HG03045 (cell line): ENCODE data around the gene ZNF414.
"Not testable (repeated sequence)": the region's sequence is repeated elsewhere in the genome, so short reads cannot be mapped to it uniquely, and the experiment has no call there.

Source experiments
- ATAC-seq: cut with Tn5 transposase; IDR thresholded peaks from one replicate; pipeline ENCODE4 v1.9.1; 2021; ENCODE audit warnings: mild to moderate bottlenecking, moderate library complexity; ENCODE audit not compliant: unreplicated experiment

Gene ZNF414

DNA sequence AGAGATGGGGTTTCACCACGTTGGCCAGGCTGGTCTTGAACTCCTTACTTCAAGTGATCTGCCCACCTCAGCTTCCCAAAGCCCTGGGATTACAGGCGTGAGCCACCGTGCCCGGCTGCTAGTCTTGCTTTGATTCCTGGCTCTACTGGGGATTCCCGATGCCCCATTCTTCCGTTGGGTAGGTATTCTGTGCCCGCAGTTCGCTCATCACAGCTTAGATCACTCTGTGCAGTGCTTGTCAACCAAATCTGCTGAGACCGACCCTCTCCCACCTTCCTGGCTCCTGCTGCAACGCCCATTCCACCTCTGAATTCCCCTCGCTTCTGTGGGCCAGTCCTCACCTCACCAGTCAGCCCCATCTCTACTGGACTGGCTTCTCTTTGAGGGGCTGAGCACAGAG is 4.6 kb upstream of the ZNF414 start:
- ATAC-seq = no peak

DNA sequence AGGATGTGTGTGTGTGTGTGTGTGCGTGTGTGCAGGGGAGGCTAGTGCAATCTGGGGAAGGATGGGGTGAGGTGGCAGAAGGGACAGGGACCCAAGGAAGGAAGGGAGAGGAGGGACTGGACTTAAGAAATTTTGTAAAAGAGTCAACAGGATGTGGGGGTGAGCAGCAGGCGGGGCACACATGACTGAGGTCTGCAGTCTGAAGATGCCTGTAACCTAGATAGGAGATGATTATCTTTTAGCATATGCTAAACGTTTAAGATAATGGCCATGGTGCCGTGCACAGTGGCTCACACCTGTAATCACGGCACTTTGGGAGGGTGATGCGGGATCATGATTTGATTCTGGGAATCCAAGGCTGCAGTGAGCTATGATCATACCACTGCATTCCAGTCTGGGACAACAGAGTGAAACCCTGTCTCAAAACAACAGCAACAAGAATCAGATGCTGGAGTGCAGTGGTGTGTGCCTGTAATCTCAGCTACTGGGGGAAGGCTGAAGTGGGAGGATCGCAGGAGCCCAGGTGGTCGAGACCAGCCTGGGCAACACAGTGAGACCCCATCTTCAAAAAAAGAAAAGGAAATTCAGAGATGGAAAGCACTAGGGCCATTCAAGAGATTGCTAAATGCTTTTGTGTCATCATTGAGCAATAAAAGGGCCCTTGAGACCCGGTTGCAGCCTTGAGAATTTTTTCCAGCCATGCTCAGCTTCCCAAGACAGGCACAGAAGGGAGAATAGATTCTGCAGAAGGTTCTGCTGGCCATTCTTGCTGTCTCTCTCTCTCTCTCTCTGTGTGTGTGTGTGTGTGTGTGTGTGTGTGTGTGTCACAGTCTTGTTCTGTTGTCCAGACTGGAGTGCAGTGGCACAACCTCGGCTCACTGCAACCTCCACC is 3.8 kb upstream of the ZNF414 start:
- no peak for ATAC-seq

DNA sequence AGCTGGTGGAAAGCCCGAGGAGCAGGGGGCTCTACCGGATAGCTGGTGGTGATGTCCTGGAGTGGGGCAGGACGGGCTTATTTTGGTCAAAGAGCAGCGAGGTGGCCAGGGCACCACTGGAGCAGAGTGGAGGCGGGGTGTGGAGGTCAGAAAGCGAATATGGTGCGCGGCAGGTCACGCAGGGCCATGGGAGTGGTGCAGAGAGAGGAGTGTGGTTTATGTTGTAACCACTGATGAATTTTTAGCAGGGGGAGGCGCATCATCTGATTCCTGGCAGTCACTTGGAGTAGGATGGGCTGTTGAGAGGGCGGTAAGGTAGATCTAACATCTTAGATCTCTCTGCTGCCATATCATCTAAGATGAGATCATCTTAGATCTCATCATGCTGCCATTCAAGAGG is 1.4 kb upstream of the ZNF414 start:
- ATAC-seq = no peak

DNA sequence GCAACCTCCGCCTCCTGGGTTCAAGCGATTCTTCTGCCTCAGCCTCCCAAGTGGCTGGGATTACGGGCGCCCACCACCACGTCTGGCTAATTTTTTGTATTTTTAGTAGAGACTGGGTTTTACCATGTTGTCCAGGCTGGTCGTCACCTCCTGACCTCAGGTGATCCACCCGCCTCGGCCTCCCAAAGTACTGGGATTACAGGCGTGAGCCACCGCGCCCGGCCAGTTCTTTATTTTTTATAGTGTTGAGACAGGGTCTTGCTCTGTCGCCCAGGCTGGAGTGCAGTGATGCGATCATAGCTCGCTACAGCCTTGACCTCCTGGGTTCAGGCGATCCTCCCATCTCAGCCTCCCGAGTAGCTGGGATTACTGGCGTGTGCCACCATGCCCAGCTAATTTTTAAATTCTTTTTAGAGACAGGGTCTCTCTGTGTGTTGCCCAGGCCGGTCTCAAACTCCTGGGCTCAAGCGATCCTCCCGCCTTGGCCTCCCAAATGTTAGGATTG is 590 bp upstream of the ZNF414 start:
- ATAC-seq = not testable (repeated sequence)

GRCh38 chr19:8513036-8513686 is 806 bp downstream of the ZNF414 start:
- no peak for ATAC-seq

DNA sequence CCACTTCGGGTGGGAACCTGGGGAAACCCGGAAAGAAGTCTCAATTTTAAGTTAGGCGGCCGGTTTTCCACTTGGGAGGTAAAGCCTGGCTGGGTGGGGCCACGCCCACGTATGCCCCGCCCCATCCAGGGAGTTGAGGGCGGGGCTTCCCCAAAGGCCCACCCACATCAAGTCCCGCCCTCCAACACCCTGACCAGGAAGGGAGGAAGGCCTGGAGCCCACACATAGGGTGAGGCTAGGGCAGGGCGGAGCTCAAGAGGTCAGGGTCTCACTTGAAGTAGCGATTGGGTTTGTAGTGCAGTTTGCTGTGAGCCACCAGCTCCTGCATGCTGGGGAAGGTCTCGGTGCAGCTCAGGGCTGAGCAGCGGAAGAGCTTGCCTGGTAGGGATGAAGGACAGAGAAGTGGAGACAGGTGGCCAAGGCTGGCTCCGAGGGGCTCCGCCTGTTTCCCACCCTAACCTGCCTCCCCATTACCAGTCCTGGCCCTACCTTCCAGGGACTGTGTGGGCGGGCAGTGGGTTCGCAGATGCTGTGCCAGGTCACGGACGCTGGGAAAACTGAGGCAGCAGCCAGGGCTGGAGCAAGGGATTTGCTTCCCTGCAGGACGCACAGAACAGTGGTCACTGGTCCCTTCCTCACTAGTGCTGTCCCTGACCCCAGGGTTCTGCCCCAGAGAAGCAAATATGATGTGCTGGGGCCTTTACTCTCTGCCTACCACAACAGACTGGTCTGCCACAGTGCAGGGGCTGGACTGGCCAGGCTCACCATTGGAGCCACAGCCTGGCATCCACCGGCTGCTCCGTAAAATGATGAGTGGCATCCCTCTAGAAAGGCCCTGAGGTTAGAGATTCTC is 1.6 kb downstream of the ZNF414 start:
- ATAC-seq = no peak

DNA sequence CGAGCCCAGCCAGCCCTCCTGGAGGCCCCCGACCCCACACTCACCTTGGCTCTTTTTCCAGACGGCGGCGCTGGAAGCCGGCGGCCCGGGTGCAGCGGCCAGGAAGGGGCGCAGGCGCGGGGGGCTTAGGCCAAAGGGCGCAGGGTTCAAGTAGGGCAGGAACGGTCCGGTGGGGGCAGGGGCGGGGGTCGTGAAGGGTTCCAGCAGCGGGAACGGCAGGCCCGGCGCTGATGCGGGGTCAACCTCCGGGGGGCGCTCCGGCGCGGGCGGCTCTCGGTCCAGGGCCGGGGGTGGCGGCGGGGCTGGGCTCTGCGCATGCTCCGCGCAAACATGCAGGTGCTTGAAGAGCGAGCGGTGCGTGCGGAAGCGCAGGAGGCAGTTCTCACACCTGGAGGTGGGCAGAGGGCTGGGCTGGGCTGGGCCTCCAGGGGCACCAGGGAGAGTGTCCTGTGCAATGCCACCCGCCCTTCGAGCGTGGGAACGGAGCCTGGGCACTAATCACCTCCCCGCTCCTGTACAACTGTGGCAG is 2.3 kb downstream of the ZNF414 start:
- no peak for ATAC-seq

DNA sequence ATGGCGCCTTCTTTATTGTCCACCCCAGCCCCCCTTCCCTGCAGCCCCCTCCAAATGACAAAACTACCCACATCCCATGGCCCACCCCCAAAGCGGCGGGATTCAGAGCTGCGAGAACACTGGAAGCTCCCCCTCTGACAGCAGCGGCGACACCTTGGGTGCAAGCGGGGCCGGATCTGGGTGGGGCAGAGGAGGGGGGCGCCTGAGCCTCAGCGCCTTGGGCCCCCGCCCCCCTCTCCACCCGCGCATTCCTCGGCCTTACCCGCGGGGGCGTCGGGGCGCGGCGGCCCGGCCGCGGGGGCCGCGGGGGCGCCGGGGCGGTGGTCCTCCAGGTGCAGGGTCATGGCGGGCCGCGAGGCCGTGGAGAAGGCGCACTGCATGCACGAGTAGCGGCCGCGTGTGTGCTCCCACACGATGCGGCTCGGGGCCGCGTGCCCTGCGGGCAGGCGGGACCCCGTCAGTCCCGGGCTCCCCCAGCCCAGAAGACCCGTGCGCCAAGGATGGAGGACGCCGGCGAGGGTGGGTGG is 3.3 kb downstream of the ZNF414 start:
- no peak for ATAC-seq

- no peak for ATAC-seq
Observed at GRCh38 chr19:8506402-8506957, 7.5 kb downstream of the ZNF414 start.

GRCh38 chr19:8505680-8506401 is 8.1 kb downstream of the ZNF414 start:
- ATAC-seq = no peak

GRCh38 chr19:8504919-8505318 is 9.0 kb downstream of the ZNF414 start:
- ATAC-seq = no peak

GRCh38 chr19:8504171-8504570 is 9.8 kb downstream of the ZNF414 start:
- ATAC-seq = no peak

DNA sequence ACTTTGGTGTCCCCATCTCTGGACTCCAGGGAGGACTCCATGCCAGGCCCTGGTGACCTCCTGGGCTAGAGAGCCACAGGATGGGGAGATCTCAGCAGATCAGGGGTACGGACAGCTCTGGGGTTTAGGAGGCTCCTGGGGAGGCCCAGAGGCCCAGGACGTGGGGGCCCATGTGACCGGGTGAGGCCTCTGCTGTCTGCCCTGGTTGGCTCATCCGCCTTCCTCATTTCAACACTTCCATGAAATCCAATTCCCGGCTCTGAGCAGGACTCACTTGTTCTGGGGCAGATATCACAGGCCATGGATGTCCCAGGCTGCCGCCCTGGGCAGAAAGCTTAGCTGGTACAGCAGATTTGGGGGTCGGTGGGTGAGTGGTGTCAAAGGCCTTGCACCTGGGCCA is 10.5 kb downstream of the ZNF414 start:
- no peak for ATAC-seq

DNA sequence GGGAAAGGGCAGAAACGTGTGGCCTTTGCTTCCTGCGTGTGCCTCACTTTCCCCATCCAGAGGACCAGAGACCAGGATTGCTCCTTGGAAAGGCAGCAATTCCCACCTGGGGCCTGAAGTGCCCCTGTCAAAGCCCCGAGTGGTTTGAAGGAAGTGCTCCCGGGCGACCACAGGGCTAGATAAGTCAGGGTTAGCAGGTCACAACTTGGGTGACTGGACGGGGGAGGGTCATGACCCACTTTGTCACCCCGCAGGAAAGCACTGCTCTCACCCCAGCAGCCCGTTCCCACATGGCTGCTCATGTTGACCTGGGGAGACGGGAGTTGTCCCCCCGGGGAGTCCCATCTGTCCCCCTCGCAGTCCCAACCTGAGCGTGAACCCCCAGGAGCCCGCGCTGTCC is 12.0 kb downstream of the ZNF414 start:
- no peak for ATAC-seq

GRCh38 chr19:8501516-8501915 is 12.5 kb downstream of the ZNF414 start:
- no peak for ATAC-seq

DNA sequence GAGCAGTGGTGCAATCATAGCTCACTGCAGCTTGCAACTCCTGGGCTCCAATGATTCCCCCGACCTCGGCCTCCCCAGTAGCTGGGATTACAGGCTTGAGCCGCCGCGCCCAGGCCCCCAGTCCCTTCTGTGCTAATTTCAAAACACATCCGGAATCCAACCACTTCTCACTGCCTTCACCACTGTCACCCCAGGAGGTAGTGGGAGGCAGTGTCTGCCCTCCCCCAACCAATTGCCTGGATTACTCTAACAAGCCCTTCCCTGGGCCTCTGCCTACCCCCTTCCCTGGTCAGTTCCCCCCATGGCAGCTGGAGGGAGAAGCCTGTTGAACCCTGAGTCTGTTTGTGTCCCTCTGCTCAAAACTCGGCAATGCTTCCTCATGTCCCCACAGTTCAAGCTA is 13.8 kb downstream of the ZNF414 start:
- ATAC-seq = no peak

DNA sequence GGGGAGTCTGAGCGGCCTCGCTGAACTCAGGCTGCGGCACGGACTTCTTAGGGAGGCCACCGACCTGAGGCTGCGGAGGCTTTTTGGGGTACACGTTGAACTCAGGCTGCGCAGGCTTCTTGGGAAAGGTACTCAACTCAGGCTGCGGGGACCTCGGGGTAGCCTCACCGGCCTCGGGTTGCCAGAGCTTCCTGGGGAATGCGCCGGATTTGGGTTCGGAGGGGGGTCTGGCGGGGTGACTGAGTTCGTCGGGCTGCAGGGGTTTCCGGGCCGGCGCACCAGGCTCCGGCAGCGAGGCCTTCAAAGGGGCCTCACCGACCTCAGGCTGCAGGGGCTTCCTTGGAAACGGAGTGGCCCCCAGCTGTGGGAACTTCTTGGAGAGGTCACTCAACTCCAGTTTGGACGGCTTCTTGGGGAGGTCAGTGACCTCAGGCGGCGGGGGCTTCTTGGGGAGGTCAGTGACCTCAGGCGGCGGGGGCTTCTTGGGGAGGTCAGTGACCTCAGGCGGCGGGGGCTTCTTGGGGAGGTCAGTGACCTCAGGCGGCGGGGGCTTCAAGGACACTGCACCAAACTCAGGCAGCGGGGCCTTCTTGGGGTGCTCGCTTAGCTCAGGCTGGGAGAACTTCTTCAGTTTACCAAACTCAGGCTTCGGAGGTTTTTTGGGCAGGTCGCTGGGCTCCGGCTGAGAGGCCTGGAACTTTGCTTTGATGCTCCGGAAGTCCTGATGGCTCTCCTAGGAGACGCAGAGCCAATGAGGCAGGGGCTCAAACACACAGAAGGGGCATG is 14.7 kb downstream of the ZNF414 start:
- no peak for ATAC-seq

GRCh38 chr19:8498295-8498694 is 15.7 kb downstream of the ZNF414 start:
- ATAC-seq = no peak

DNA sequence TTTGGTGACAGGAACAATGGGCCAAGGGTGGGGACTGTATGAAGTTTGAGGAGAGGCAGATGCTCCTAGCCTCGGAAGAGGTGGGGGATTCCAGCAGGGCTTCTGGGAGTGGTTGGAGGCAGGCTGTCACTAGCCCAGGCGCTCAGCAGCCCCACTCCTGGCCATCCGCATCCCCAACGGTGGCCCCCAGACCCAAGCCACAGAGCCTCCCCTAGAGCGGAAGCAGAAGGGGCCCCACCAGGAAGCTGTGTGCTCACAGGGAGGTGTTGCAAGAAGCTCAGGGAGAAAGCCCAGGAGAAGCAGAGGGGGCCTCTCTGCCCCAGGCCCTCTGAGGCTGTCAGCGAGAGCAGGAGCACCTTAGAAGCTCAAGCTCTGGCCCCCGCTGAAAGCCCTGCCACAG is 19.8 kb downstream of the ZNF414 start:
- no peak for ATAC-seq
